ENCODE results near the gene ANKZF1.
"Not testable (repeated sequence)": the region's sequence is repeated elsewhere in the genome, so short reads cannot be mapped to it uniquely, and the experiment has no call there.

The ANKZF1 gene

GRCh38 chr2:219230059-219230540, 494 bp downstream of the ANKZF1 start:
- DNase-seq: peak; percentile 34

DNA sequence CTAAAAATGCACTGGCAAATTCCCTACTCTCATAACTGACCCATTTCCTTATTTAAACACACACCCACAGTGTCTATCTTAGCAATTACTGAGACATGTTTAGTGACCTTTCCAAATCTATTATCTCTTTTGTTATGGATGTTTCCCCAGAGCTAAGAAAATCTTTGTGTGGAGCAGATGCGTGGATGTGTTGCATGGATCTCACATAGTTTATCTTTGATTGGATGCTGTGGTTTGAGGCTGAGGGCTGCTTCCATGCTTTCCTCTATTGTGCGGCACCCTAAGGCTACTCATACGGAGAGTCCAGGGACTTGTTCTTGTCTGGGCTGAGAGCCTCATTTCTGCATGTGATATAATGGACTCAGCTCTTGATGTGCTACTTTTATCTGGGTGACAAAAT, 4.7 kb downstream of the ANKZF1 start:
- no peak for DNase-seq

DNA sequence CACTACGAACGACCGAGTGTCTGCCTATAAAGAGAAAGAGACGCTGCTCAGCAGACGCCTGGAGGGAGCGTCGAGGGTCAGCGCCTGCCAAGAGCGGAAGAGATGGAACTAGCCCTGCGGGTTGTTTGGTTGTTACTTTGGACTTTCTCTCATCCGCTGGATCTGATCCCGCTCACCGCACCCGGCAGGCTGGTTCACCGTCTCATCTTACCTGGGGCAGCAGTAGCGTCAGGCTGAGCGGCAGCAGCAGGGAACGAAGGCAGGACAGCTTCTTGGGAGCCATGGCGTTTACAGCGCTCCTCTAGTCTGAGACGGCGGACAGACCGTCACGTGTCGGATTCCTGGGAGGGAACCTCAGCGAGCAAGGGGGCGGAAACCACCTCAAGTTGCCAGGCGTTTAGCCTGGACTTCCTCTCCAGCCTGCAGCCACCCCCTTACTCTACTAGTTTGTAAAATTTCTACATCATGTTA, 13.7 kb downstream of the ANKZF1 start:
- no peak for DNase-seq

DNA sequence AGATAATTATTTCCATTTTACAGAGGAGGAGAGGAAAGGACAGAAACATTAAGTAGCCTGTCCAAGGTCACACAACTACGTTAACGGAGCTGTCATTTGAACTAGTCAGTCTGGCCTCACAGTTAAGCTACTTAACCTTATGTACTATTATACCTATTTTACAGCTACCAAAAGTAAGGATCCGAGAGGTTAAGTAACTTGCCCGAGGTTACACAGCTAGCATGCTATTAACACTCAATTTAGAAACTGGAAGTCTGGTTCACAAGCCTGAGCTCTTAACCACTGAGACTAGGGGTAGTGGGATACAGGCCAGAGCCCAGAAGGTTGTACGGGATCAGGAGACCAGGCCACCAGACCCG, 15.2 kb downstream of the ANKZF1 start:
- DNase-seq: no peak

- peak; percentile 88 for DNase-seq
These were observed 15.7 kb downstream of the ANKZF1 start, which contains the start of the genes GLB1L and STK16 for GRCh38 chr2:219245148-219245898. TSS of gene GLB1L (minus strand) at chr2:219245444. CDS start at chr2:219243573, 1,871 bp downstream. TSS of gene STK16 (plus strand) at chr2:219245479. CDS start at chr2:219246000, 521 bp downstream.

DNA sequence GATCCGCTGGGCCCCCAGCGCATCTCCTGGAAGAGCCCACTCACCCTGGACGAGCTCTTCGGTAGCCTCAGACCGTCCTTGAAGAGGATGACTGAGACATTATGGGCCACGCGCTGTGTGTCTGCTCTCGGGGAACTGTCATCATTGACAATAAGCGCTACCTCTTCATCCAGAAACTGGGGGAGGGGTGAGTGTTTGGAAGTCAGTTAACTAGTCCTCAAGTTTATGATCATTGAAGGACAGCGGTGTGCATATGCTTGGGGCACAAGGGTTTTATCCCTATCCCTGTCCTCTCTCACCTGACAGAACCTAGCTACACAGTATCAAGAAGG, 16.3 kb downstream of the ANKZF1 start:
- peak; percentile 28 for DNase-seq

DNA sequence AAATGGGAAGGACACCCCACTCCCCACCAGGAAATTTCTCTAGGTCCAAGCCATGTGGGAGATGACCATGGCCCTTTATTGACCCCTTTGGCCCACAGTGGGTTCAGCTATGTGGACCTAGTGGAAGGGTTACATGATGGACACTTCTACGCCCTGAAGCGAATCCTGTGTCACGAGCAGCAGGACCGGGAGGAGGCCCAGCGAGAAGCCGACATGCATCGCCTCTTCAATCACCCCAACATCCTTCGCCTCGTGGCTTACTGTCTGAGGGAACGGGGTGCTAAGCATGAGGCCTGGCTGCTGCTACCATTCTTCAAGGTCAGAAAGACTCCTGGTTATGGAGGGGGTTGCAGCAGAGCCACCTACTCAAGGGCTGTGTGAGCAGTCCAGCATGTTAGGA, 17.0 kb downstream of the ANKZF1 start:
- no peak for DNase-seq

DNA sequence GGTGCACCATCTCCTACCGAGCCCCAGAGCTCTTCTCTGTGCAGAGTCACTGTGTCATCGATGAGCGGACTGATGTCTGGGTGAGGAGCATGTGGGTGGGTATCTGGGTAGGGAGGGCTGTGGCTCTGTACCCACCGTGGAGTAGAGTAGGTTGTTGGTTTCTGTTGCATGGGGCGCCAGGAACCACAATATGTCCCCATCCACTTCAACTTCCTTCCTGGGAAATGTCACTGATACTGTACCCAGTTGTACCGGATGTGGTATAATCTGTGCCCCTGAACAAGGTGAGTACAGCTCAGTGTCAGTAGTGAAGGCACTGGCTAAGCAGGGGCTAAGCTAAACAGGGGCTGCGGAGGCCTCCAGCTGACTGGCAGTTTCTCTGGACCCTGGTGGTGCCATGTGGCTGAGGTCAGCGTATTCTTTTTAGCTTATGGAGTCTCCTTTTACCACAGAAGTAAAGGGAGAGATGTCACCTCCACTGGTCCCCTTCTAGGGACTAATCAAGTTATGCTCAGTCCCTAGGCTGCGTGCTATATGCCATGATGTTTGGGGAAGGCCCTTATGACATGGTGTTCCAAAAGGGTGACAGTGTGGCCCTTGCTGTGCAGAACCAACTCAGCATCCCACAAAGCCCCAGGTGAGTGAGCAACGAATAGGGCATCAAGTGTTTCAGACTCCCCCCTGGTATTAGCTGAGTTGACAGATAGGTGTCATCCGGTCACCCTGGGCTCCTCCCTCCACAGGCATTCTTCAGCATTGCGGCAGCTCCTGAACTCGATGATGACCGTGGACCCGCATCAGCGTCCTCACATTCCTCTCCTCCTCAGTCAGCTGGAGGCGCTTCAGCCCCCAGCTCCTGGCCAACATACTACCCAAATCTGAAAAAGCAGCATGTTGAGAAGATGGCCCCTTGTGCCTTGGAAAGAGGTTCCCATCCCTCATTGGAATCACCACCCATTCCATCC, 18.4 kb downstream of the ANKZF1 start:
- DNase-seq: peak; percentile 81

DNA sequence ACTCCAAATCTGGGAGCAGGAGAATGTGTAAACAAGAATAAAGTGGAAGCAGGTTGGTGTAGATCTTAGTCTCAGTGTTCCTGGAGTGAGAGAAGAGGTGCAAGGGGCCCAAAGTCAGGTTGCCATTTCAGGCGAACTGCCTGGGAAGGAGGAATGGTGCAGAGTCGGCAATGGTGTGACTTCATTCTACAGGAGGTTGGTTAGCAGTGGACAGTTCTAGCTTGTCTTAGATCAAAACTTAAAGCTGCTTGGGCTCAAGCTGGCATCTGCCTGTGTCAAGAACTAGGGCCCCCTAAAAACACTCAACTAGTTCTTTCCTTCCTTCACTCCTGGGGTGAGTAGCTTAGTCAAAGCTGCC, 19.2 kb downstream of the ANKZF1 start:
- no peak for DNase-seq

GRCh38 chr2:219249203-219249980, 19.8 kb downstream of the ANKZF1 start:
- DNase-seq: peak; percentile 67

DNA sequence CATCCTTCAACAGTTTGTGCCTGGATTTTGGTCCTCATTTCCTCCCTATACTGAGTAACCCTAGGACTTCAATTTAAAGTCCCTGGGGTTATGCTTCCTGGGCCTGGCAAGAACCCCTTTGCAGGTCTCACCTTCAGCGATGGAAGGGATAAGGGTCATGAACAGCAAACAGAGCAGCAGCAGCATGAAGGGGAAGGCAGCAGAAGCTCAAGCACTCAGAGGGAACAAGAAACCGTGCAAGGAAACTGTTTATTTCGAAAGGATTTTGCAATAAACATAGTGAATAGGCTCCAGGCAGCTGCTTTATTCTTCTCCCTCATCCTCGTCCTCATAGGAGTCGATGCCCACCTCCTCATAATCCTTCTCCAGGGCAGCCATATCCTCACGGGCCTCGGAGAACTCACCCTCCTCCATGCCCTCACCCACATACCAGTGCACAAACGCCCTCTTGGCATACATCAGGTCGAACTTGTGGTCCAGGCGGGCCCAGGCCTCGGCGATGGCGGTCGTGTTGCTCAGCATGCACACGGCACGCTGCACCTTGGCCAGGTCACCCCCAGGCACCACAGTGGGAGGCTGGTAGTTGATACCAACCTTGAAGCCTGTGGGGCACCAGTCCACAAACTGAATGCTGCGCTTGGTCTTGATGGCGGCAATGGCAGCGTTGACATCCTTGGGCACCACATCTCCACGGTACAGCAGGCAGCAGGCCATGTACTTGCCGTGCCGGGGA, 20.6 kb downstream of the ANKZF1 start:
- DNase-seq: no peak

DNA sequence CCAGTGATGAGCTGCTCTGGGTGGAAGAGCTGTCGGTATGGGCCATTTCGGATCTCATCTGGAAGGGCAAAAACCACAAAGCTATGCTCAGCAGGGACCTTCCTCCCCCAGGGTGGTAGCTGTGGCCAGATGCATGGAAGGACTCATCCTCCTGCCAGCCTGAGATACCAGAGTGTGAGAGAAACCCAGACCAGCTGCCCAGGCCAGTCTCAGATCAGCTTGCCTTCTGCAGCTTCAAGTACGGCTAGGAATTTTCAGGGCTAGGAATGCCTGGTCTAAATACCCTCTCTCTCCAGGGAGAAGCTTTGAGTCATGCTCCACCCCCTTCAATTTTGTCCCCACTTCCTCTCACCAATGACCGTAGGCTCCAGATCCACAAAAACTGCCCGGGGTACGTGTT, 22.1 kb downstream of the ANKZF1 start:
- no peak for DNase-seq

DNA sequence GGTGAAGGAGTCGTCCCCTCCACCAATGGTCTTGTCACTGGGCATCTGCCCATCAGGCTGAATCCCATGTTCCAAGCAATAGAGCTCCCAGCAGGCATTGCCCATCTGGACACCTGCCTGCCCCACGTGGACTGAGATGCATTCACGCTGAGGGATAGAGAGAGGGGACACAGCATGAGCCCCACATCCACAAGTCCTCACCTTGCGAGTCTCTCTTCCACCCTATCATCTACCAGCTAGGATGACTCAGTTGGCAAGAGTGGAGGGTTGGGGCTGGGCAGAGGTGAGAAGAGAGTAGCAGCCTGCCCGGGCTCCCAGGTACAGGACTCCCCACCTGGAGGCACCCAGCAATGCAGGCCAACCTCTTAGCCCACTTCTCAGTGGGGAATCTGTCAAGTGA, 22.5 kb downstream of the ANKZF1 start:
- DNase-seq: peak; percentile 27

DNA sequence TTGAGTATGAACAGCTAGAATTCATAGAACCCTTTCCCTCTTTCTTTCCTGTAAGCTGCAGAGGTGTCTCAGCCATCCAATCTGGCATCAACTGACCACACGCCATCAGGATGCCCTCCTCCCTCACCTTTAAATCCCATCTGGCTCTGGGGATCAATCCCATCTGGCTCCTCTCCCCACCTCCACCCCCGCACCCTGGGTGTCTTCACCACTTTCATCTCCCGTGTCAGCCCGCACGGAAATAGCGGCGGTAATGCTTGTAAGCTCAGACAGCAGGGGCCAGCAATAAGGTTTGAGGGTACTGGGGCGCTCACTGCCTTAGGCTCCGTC, 22.9 kb downstream of the ANKZF1 start:
- DNase-seq: no peak

DNA sequence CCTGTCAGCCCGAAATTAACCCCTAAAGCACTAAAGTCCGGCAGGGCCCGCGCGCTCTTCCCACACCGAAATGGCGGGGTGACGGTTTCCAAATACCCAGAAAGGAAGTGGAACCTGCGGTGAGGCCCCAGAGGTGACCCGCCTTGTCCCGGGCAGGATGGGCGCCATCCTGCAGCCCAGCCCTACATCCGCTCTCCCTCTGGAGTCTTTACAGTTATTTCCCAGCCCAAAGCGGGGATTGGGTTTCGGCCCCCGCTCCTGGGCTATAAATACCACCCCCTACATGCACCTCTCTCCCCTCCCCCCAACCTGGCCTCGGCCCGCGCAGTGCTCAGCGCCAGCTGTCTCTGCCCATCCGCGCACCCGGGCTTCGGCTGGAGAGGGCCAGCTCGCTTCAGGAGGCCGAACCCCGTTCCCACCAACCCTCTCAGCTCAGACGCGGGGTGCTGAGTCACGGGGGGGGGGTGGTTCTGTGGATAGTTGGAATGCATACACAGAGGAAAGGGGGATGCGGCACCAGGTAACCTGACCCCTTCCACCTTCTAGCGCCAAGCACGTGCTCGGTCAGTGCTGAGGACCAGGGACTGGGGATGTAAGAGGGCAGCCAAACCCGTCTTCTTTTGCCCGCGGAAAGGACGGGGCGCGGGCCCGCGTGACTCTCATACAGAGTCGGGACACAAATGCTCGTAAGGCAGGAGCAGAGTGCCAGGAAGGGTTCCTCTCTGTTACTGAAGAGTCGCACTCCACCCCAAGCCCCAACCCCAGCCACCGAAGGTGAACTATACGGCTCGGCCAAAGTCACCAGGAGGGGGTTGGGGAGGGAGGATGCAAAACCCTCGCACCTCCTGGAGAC, 23.5 kb downstream of the ANKZF1 start, which contains the start of gene TUBA4B:
Gene TUBA4B (plus strand): TSS at position 344 of the 853 bp plus-strand sequence. CDS start 165 bp downstream, at position 509.
- peak; percentile 51 for DNase-seq

DNA sequence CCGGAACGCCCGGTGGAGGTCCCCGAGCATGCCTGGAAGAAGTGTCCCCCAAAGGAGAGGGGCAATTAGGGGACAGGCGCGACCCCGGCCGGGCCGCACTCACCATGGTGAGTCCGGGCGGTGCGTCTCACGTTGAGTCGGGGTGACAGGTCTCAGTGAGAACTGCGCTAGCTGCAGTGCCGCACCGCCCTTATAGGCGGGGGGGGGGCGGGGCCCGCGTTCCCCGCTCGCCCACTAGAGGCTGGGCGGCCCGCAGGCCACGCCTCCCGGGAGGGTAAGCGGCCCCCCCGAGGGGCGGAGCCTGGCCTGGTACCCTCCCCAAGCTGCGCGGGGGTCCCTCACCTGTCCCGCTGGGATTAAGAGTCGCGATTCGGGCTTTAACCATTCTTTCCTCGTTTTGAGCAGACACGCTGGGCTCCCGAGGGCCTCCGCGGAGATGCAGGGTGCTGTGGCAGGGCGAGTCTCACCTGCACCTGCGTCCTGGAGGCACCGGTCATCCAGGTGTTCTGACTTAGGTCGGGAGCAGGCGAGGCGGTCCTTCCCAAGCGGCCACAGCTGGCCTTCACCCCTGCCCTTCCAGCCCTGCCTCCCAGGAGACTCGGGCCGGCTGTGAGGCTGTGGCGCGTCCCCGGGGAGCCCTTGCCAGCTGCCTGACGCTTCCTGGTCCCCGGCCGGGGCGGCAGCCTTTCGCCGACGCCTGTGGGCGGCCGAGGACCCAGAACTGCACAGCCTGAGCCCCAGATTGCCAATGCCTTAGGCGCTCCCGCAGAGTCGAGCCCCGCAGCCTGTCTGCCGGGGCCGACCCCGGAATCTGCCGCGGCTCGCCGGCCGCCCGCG, 24.4 kb downstream of the ANKZF1 start, which contains the start of gene TUBA4A:
Gene TUBA4A (minus strand): TSS at position 166 of the 837 bp plus-strand sequence. CDS start 60 bp downstream, at position 106.
- peak; percentile 93 for DNase-seq

DNA sequence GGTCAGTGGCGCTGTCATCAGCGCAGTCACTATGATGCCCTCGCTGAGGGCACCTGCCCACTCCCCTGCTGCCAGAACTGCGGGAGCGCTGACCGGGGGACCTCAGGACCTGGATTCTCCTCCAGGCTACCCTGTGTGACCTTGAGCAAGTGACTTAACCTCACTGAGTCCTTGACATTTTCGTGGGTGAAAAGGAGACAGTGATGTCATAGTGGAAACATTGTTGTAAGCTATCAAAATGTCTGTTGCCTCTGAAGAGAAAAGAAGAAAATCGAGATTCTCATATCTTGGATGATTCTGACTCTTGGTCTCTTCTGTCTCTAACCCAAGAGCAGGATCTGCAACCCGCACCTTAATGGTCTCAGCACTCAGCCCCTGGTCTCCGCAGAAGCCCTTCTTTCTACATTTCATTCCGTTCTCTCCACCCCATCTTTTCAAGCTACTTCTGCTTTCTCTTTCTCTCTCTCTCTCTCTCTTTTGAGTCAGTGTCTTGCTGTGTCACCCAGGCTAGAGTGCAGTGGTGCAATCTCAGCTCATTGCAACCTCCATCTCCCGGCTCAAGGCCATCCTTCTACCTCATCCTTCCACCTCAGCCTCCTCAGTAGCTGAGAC, 25.1 kb downstream of the ANKZF1 start:
- DNase-seq: peak; percentile 58

GRCh38 chr2:219258942-219259341, 29.3 kb downstream of the ANKZF1 start:
- DNase-seq: not testable (repeated sequence)

DNA sequence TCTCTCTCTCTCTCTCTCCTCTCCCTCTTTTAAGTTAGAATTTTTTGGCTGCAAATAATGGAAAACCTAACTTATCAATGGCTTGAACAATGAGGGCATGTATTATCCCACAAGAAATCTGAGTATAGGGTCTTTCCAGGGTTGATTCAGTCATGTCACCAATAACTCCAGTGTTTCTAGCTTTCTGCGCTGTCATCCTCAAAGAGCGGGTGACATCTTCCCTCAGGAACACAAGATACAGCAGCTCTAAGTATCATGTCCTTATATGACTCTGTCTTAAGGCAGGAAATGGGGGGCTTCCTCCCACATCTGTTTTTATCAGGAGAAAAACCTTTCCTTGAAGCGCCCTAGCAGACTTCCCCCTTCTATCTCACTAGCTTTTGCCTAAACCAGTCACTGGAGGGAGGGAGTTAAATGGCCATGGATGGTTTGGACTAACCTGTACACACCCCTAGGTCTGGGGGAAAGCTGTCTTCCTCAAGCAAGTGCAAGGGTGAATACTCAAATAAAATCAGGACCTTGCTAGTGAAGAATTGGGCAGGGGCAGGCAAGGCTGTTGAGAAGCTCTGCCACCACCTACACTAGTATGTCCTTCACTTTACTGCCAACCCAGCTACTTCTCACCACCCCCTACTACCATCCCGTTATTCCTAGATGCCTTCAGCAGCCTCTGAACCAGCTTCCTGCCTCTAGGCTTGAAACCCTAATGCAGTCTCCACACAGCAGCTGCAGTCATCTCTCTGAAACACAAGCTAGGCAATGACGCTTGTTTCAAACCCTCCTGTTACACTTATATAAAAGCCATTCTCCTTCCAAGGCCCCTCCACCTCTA, 31.6 kb downstream of the ANKZF1 start:
- DNase-seq: no peak
